ENCODE measurements around the gene LYRM7.

GRCh38 chr5:131242728-131243255 is 72.0 kb downstream of the LYRM7 start:
- TF ChIP-seq SPI1 (IDR thresholded peaks at IDR 0.05; ENCODE audit: low read depth, low read length) (no peak), POLR2AphosphoS5 (IDR thresholded peaks at IDR 0.05; ENCODE audit: low read depth, low read length) (no peak), POLR2A (IDR thresholded peaks at IDR 0.05; ENCODE audit: low read depth, low read length) (no peak), PAX5 (IDR thresholded peaks at IDR 0.05; ENCODE audit: insufficient read depth, low read length, severe bottlenecking) (no peak), TAF1 (IDR thresholded peaks at IDR 0.05; ENCODE audit: low read depth, low read length) (no peak), POU2F2 (IDR thresholded peaks at IDR 0.05; ENCODE audit: low read depth, low read length) (no peak)

All from GM12891 (cell line).